GM23338 (cell line): ENCODE results near the gene TIAM1. TPM values are rescaled to one million over a fixed set of nuclear protein-coding genes. Genes with fewer than 3 reads are reported as not detected.

Source experiments
- ATAC-seq: fragments of 200-7000 bp; cut with Tn5 transposase; 3 replicates; pipeline ENCODE4 v1.9.1; 2020
- DNase-seq: peaks from one replicate; pipeline ENCODE4 v3.0.0-alpha.2; 2015; ENCODE audit warnings: low spot score
- H2AFZ ChIP-seq: fragments of 200-600 bp; sonication (generic); 2 replicates; pipeline ENCODE4 v1.8.0; 2016; ENCODE audit warnings: antibody characterized with exemption, mild to moderate bottlenecking, moderate library complexity
- H3F3A ChIP-seq: fragments of 200-600 bp; sonication (generic); replicated peaks from 2 replicates; pipeline ENCODE4 v1.8.0; 2017; ENCODE audit warnings: antibody characterized with exemption, mixed run types, low read depth
- H3K27ac ChIP-seq: fragments of 200-600 bp; sonication (generic); 2 replicates; pipeline ENCODE4 v1.6.1; 2016; ENCODE audit warnings: low read depth
- H3K27me3 ChIP-seq: fragments of 200-600 bp; sonication (generic); 2 replicates; pipeline ENCODE4 v1.8.0; 2016; ENCODE audit warnings: mild to moderate bottlenecking, mixed run types, moderate library complexity; ENCODE audit not compliant: insufficient read depth
- H3K36me3 ChIP-seq: fragments of 200-600 bp; sonication (generic); 2 replicates; pipeline ENCODE4 v1.8.0; 2016; ENCODE audit warnings: mild to moderate bottlenecking; ENCODE audit not compliant: insufficient read depth
- H3K4me1 ChIP-seq: fragments of 200-600 bp; sonication (generic); 2 replicates; pipeline ENCODE4 v1.8.0; 2016; ENCODE audit warnings: mild to moderate bottlenecking, moderate library complexity; ENCODE audit not compliant: insufficient read depth
- H3K4me2 ChIP-seq: fragments of 200-600 bp; sonication (generic); 2 replicates; pipeline ENCODE4 v1.7.1; 2017; ENCODE audit warnings: mixed run types
- H3K4me3 ChIP-seq: fragments of 200-600 bp; sonication (generic); 2 replicates; pipeline ENCODE4 v1.6.1; 2016; ENCODE audit warnings: mixed run types
- H3K79me2 ChIP-seq: fragments of 200-600 bp; sonication (generic); replicated peaks from 2 replicates; pipeline ENCODE4 v1.8.0; 2017; ENCODE audit warnings: mild to moderate bottlenecking; ENCODE audit not compliant: insufficient read depth
- H3K9me2 ChIP-seq: fragments of 200-600 bp; sonication (generic); 2 replicates; pipeline ENCODE4 v1.8.0; 2017; ENCODE audit not compliant: insufficient read depth
- H4K20me1 ChIP-seq: fragments of 200-600 bp; sonication (generic); replicated peaks from 2 replicates; pipeline ENCODE4 v1.8.0; 2017; ENCODE audit warnings: mild to moderate bottlenecking; ENCODE audit not compliant: insufficient read depth
- H3K27ac Mint-ChIP-seq: 2 replicates; pipeline ENCODE4 v1.8.0; 2020; ENCODE audit warnings: inconsistent platforms, mild to moderate bottlenecking, moderate library complexity, mixed read lengths
- H3K27me3 Mint-ChIP-seq: 3 replicates; pipeline ENCODE4 v1.8.0; 2022; ENCODE audit warnings: low read depth, mild to moderate bottlenecking, moderate library complexity, mixed read lengths, inconsistent platforms; ENCODE audit not compliant: insufficient read depth, poor library complexity
- H3K36me3 Mint-ChIP-seq: 3 replicates; pipeline ENCODE4 v1.8.0; 2021; ENCODE audit warnings: low read depth, mild to moderate bottlenecking, inconsistent platforms, moderate library complexity, mixed read lengths
- H3K4me1 Mint-ChIP-seq: 3 replicates; pipeline ENCODE4 v1.8.0; 2020; ENCODE audit warnings: mild to moderate bottlenecking, inconsistent platforms, mixed read lengths
- H3K4me3 Mint-ChIP-seq: 3 replicates; pipeline ENCODE4 v1.8.0; 2021; ENCODE audit warnings: moderate library complexity, mild to moderate bottlenecking, inconsistent platforms, mixed read lengths
- H3K9me3 Mint-ChIP-seq: 3 replicates; pipeline ENCODE4 v1.8.0; 2020; ENCODE audit warnings: moderate library complexity, mild to moderate bottlenecking, inconsistent platforms, mixed read lengths
- EZH2phosphoT487 ChIP-seq: fragments of 200-600 bp; sonication (generic); IDR thresholded peaks from one replicate; pipeline ENCODE4 v1.8.1; 2018; ENCODE audit warnings: antibody characterized with exemption; ENCODE audit not compliant: unreplicated experiment
- NANOG ChIP-seq: IDR thresholded peaks from 2 replicates; pipeline ENCODE4 v1.6.1; 2016; ENCODE audit warnings: antibody characterized with exemption, borderline replicate concordance
- POLR2AphosphoS5 ChIP-seq: IDR thresholded peaks from 2 replicates; pipeline ENCODE4 v1.6.1; 2016; ENCODE audit warnings: antibody characterized with exemption, low read depth
- ZNF331 ChIP-seq: fragments of 250-450 bp; sonication (Bioruptor Pico); IDR thresholded peaks from 2 replicates; pipeline ENCODE4 v1.5.0; 2020; ENCODE audit warnings: low read depth, mild to moderate bottlenecking, moderate library complexity
- polyA plus RNA-seq: library from polyadenylated mRNA; unstranded; fragments of >200 nt; fragmentation: Nextera tagmentation; extraction: Ambion mirVana; gene quantifications from 2 replicates; pipeline ENCODE4 v1.2.1, GENCODE V29; 2016
- total RNA-seq: library from RNA; depleted of rRNA; stranded (reverse); fragments of >200 nt; shearing (Covaris generic); gene quantifications from 2 replicates; pipeline ENCODE4 v1.2.3, GENCODE V29; 2014
- TF ChIP-seq, protein P1 (sequence below): IDR thresholded peaks from 2 replicates; pipeline ENCODE4 v1.6.1; 2016; ENCODE audit warnings: antibody characterized with exemption
- TF ChIP-seq, protein P2 (sequence below): fragments of 250-450 bp; sonication (Bioruptor Pico); IDR thresholded peaks from 2 replicates; pipeline ENCODE4 v1.5.0; 2020; ENCODE audit warnings: mild to moderate bottlenecking, moderate library complexity
- TF ChIP-seq, protein P3 (sequence below), 2 experiments: fragments of 200-600 bp in 1 of 2; sonication (generic) in 1 of 2; conservative IDR thresholded peaks; 2 replicates each; pipeline versions ENCODE4 v1.5.1 to v1.6.1; 2016 to 2017; ENCODE audit warnings: antibody characterized with exemption in 2 of 2, low read depth in 2 of 2, mild to moderate bottlenecking in 2 of 2, moderate library complexity in 1 of 2

The TIAM1 gene
- total and polyA plus RNA-seq, 2 experiments from 2014 or later = 18.5 to 20.0 TPM

DNA sequence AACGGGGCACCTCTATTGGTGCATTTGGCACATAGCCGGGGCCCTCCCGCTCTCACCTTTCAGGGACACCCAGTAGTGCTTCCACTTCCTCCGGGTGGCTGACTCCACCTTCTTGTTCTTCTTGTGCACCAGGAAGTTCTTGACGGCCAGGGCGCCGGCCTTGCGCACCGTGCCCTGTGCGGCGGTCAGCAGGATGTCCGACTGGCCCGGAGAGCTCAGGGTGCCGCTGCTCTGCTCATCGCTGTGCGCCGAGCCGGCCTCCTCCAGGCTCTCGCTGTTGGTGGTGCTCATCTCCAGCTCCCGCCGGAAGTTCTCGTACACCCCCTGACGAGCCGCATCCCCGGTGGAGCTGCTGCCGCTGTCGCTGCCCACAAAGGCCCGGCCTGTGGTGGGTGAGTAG is 92.4 kb downstream of the TIAM1 start (continued):
- TF ChIP-seq, protein P1, sequence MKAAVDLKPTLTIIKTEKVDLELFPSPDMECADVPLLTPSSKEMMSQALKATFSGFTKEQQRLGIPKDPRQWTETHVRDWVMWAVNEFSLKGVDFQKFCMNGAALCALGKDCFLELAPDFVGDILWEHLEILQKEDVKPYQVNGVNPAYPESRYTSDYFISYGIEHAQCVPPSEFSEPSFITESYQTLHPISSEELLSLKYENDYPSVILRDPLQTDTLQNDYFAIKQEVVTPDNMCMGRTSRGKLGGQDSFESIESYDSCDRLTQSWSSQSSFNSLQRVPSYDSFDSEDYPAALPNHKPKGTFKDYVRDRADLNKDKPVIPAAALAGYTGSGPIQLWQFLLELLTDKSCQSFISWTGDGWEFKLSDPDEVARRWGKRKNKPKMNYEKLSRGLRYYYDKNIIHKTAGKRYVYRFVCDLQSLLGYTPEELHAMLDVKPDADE = no peak
- TF ChIP-seq, protein P2, sequence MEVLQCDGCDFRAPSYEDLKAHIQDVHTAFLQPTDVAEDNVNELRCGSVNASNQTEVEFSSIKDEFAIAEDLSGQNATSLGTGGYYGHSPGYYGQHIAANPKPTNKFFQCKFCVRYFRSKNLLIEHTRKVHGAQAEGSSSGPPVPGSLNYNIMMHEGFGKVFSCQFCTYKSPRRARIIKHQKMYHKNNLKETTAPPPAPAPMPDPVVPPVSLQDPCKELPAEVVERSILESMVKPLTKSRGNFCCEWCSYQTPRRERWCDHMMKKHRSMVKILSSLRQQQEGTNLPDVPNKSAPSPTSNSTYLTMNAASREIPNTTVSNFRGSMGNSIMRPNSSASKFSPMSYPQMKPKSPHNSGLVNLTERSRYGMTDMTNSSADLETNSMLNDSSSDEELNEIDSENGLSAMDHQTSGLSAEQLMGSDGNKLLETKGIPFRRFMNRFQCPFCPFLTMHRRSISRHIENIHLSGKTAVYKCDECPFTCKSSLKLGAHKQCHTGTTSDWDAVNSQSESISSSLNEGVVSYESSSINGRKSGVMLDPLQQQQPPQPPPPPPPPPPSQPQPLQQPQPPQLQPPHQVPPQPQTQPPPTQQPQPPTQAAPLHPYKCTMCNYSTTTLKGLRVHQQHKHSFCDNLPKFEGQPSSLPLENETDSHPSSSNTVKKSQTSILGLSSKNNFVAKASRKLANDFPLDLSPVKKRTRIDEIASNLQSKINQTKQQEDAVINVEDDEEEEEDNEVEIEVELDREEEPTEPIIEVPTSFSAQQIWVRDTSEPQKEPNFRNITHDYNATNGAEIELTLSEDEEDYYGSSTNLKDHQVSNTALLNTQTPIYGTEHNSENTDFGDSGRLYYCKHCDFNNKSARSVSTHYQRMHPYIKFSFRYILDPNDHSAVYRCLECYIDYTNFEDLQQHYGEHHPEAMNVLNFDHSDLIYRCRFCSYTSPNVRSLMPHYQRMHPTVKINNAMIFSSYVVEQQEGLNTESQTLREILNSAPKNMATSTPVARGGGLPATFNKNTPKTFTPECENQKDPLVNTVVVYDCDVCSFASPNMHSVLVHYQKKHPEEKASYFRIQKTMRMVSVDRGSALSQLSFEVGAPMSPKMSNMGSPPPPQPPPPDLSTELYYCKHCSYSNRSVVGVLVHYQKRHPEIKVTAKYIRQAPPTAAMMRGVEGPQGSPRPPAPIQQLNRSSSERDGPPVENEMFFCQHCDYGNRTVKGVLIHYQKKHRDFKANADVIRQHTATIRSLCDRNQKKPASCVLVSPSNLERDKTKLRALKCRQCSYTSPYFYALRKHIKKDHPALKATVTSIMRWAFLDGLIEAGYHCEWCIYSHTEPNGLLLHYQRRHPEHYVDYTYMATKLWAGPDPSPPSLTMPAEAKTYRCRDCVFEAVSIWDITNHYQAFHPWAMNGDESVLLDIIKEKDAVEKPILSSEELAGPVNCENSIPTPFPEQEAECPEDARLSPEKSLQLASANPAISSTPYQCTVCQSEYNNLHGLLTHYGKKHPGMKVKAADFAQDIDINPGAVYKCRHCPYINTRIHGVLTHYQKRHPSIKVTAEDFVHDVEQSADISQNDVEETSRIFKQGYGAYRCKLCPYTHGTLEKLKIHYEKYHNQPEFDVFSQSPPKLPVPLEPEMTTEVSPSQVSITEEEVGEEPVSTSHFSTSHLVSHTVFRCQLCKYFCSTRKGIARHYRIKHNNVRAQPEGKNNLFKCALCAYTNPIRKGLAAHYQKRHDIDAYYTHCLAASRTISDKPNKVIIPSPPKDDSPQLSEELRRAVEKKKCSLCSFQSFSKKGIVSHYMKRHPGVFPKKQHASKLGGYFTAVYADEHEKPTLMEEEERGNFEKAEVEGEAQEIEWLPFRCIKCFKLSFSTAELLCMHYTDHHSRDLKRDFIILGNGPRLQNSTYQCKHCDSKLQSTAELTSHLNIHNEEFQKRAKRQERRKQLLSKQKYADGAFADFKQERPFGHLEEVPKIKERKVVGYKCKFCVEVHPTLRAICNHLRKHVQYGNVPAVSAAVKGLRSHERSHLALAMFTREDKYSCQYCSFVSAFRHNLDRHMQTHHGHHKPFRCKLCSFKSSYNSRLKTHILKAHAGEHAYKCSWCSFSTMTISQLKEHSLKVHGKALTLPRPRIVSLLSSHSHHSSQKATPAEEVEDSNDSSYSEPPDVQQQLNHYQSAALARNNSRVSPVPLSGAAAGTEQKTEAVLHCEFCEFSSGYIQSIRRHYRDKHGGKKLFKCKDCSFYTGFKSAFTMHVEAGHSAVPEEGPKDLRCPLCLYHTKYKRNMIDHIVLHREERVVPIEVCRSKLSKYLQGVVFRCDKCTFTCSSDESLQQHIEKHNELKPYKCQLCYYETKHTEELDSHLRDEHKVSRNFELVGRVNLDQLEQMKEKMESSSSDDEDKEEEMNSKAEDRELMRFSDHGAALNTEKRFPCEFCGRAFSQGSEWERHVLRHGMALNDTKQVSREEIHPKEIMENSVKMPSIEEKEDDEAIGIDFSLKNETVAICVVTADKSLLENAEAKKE (CRISPR knock-in tag) = no peak
- TF ChIP-seq ZNF331 (CRISPR knock-in tag) (no peak), POLR2AphosphoS5 (no peak)

DNA sequence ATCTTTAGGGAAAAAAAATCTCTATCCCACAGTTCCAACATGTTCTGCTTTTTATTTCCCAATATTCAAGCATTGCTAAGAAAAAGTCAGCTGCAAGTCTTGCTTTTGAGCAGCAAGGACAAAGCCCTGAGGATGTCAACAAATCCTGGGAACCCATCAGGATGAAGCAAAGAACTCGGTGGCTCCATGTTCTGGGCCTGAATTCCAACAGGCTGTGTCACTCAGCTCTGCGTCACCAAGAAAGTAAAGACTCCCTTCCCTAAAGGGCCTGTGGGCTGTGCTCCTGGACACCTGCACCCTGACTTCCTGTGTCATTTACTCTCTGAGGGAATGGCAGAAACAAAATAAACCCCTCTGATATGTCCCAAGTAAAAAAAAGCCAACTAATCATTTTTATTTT is 95.5 kb downstream of the TIAM1 start:
- Histone ChIP-seq H3K79me2 (no peaks in the 10 kb centered on the region), H3K36me3 (0 out of 2 replicates have a peak, but pooled peaks cover 5% of the 10 kb centered on the region), H3K27ac (no peak overlapping the region), H3K27me3 (no peaks in the 10 kb centered on the region), H3K9me2 (no peaks in the 10 kb centered on the region), H3K4me2 (no peak overlapping the region), H2AFZ (no peak overlapping the region), H3F3A (no peaks in the 10 kb centered on the region), H3K4me1 (peaks cover 9% of the 10 kb centered on the region; the same call in 1 of the 2 replicates), H3K4me3 (no peak overlapping the region), H4K20me1 (no peaks in the 10 kb centered on the region; the same call in 1 of the 2 replicates)
- Mint-ChIP-seq H3K9me3 (peaks cover 9% of the 10 kb centered on the region), H3K27me3 (peaks cover 2% of the 10 kb centered on the region), H3K27ac (no peak overlapping the region), H3K4me1 (peaks cover 11% of the 10 kb centered on the region), H3K4me3 (no peak overlapping the region), H3K36me3 (peaks cover 29% of the 10 kb centered on the region)
- no peak for ATAC-seq
- no peak for DNase-seq
- TF ChIP-seq, protein P2 (CRISPR knock-in tag) = no peak
- TF ChIP-seq, protein P3, sequence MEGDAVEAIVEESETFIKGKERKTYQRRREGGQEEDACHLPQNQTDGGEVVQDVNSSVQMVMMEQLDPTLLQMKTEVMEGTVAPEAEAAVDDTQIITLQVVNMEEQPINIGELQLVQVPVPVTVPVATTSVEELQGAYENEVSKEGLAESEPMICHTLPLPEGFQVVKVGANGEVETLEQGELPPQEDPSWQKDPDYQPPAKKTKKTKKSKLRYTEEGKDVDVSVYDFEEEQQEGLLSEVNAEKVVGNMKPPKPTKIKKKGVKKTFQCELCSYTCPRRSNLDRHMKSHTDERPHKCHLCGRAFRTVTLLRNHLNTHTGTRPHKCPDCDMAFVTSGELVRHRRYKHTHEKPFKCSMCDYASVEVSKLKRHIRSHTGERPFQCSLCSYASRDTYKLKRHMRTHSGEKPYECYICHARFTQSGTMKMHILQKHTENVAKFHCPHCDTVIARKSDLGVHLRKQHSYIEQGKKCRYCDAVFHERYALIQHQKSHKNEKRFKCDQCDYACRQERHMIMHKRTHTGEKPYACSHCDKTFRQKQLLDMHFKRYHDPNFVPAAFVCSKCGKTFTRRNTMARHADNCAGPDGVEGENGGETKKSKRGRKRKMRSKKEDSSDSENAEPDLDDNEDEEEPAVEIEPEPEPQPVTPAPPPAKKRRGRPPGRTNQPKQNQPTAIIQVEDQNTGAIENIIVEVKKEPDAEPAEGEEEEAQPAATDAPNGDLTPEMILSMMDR (conservative IDR thresholded peaks at IDR 0.05; ENCODE audit: low read depth in 2 of 2) = no peak
- no peak for TF ChIP-seq EZH2phosphoT487
- no peak for TF ChIP-seq NANOG
